ENCODE results near the gene ECE2.
A peak's percentile ranks its signal among the peaks of the same experiment; 100 is the strongest.

ECE2 gene

DNA sequence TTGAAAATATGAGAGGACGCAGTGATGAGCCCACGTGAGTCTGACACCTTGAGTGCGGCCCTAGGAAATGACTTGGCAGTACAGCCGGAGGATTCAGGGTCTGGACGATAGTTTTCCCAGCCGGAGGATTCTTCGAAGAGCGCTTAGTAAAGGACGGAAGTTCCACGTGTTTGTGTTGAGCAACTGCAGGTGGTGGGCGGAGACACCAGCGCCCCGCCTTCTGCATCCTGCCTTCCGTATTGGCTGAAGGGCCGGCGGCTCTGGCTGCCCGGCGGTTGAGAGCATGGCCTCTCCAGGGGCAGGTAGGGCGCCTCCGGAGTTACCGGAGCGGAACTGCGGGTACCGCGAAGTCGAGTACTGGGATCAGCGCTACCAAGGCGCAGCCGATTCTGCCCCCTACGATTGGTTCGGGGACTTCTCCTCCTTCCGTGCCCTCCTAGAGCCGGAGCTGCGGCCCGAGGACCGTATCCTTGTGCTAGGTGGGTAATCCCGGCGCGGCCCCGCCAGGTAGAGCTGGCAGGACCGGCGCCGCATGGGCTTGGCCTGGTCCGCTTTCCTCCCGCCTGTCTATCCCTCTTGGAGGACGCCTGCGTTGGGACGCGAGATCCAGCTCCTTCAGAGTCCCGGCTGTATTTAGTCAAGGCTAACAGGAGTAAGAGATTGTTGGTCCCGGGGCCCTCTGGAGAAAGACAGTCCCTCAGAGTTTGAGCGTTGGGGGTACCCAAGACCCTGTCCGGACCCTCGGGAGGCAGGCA lies 26.2 kb upstream of the ECE2 start, which contains the start of gene EEF1AKMT4 (continued):
- TF ChIP-seq, protein P1, sequence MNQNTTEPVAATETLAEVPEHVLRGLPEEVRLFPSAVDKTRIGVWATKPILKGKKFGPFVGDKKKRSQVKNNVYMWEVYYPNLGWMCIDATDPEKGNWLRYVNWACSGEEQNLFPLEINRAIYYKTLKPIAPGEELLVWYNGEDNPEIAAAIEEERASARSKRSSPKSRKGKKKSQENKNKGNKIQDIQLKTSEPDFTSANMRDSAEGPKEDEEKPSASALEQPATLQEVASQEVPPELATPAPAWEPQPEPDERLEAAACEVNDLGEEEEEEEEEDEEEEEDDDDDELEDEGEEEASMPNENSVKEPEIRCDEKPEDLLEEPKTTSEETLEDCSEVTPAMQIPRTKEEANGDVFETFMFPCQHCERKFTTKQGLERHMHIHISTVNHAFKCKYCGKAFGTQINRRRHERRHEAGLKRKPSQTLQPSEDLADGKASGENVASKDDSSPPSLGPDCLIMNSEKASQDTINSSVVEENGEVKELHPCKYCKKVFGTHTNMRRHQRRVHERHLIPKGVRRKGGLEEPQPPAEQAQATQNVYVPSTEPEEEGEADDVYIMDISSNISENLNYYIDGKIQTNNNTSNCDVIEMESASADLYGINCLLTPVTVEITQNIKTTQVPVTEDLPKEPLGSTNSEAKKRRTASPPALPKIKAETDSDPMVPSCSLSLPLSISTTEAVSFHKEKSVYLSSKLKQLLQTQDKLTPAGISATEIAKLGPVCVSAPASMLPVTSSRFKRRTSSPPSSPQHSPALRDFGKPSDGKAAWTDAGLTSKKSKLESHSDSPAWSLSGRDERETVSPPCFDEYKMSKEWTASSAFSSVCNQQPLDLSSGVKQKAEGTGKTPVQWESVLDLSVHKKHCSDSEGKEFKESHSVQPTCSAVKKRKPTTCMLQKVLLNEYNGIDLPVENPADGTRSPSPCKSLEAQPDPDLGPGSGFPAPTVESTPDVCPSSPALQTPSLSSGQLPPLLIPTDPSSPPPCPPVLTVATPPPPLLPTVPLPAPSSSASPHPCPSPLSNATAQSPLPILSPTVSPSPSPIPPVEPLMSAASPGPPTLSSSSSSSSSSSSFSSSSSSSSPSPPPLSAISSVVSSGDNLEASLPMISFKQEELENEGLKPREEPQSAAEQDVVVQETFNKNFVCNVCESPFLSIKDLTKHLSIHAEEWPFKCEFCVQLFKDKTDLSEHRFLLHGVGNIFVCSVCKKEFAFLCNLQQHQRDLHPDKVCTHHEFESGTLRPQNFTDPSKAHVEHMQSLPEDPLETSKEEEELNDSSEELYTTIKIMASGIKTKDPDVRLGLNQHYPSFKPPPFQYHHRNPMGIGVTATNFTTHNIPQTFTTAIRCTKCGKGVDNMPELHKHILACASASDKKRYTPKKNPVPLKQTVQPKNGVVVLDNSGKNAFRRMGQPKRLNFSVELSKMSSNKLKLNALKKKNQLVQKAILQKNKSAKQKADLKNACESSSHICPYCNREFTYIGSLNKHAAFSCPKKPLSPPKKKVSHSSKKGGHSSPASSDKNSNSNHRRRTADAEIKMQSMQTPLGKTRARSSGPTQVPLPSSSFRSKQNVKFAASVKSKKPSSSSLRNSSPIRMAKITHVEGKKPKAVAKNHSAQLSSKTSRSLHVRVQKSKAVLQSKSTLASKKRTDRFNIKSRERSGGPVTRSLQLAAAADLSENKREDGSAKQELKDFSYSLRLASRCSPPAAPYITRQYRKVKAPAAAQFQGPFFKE (tag by site-specific recombination; IDR thresholded peaks at IDR 0.05; ENCODE audit: borderline replicate concordance) = no peak
- 0 out of 2 replicates have a peak, but pooled peaks have one; percentile 12 for TF ChIP-seq ZBTB17 (tag by site-specific recombination; IDR thresholded peaks at IDR 0.05)
- TF ChIP-seq ZNF169 (tag by site-specific recombination; IDR thresholded peaks at IDR 0.05) = no peak
- TF ChIP-seq ZFP37 (tag by site-specific recombination; IDR thresholded peaks at IDR 0.05) = no peak
- no peak for TF ChIP-seq ZNF155 (tag by site-specific recombination; IDR thresholded peaks at IDR 0.05)
- TF ChIP-seq ZNF701 (tag by site-specific recombination; IDR thresholded peaks at IDR 0.05) = no peak
- TF ChIP-seq ZNF501 (tag by site-specific recombination; IDR thresholded peaks at IDR 0.05) = peak; percentile 49; the same call in 1 of the 2 replicates
- peak; percentile 69; the same call in 1 of the 2 replicates for TF ChIP-seq SP3 (tag by site-specific recombination; IDR thresholded peaks at IDR 0.05)
- no peak for TF ChIP-seq ZNF266 (tag by site-specific recombination; IDR thresholded peaks at IDR 0.05; ENCODE audit: low read depth)
- TF ChIP-seq, protein P2, sequence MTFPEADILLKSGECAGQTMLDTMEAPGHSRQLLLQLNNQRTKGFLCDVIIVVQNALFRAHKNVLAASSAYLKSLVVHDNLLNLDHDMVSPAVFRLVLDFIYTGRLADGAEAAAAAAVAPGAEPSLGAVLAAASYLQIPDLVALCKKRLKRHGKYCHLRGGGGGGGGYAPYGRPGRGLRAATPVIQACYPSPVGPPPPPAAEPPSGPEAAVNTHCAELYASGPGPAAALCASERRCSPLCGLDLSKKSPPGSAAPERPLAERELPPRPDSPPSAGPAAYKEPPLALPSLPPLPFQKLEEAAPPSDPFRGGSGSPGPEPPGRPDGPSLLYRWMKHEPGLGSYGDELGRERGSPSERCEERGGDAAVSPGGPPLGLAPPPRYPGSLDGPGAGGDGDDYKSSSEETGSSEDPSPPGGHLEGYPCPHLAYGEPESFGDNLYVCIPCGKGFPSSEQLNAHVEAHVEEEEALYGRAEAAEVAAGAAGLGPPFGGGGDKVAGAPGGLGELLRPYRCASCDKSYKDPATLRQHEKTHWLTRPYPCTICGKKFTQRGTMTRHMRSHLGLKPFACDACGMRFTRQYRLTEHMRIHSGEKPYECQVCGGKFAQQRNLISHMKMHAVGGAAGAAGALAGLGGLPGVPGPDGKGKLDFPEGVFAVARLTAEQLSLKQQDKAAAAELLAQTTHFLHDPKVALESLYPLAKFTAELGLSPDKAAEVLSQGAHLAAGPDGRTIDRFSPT (tag by site-specific recombination; IDR thresholded peaks at IDR 0.05) = peak; percentile 93
- 0 out of 2 replicates have a peak, but pooled peaks have one; percentile 47 for TF ChIP-seq BCL11A (tag by site-specific recombination; IDR thresholded peaks at IDR 0.05; ENCODE audit: low read depth)
- TF ChIP-seq KLF10 (tag by site-specific recombination; IDR thresholded peaks at IDR 0.05) = peak; percentile 65; the same call in 1 of the 2 replicates
- TF ChIP-seq HOXC10 (CRISPR knock-in tag; IDR thresholded peaks at IDR 0.05) = no peak
- no peak for TF ChIP-seq WT1 (tag by site-specific recombination; IDR thresholded peaks at IDR 0.05)
- no peak for TF ChIP-seq YY1 (tag by site-specific recombination; IDR thresholded peaks at IDR 0.05)
- TF ChIP-seq, protein P3, sequence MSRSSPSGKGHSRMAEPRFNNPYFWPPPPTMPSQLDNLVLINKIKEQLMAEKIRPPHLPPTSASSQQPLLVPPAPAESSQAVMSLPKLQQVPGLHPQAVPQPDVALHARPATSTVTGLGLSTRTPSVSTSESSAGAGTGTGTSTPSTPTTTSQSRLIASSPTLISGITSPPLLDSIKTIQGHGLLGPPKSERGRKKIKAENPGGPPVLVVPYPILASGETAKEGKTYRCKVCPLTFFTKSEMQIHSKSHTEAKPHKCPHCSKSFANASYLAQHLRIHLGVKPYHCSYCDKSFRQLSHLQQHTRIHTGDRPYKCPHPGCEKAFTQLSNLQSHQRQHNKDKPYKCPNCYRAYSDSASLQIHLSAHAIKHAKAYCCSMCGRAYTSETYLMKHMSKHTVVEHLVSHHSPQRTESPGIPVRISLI (tag by site-specific recombination; IDR thresholded peaks at IDR 0.05) = no peak
- TF ChIP-seq ZNF610 (tag by site-specific recombination; IDR thresholded peaks at IDR 0.05; ENCODE audit: borderline replicate concordance) = no peak
- peak; percentile 67; the same call in 1 of the 2 replicates for TF ChIP-seq ZNF600 (tag by site-specific recombination; IDR thresholded peaks at IDR 0.05)
- peak; percentile 29; the same call in 1 of the 2 replicates for TF ChIP-seq ZBTB48 (tag by site-specific recombination; IDR thresholded peaks at IDR 0.05)
- TF ChIP-seq ZNF404 (tag by site-specific recombination; IDR thresholded peaks at IDR 0.05) = no peak
- no peak for TF ChIP-seq ZNF433 (tag by site-specific recombination; IDR thresholded peaks at IDR 0.05; ENCODE audit: low read depth)
- TF ChIP-seq ZNF514 (tag by site-specific recombination; IDR thresholded peaks at IDR 0.05) = no peak
- no peak for TF ChIP-seq ZNF239 (tag by site-specific recombination; IDR thresholded peaks at IDR 0.05)
- TF ChIP-seq, protein P4, sequence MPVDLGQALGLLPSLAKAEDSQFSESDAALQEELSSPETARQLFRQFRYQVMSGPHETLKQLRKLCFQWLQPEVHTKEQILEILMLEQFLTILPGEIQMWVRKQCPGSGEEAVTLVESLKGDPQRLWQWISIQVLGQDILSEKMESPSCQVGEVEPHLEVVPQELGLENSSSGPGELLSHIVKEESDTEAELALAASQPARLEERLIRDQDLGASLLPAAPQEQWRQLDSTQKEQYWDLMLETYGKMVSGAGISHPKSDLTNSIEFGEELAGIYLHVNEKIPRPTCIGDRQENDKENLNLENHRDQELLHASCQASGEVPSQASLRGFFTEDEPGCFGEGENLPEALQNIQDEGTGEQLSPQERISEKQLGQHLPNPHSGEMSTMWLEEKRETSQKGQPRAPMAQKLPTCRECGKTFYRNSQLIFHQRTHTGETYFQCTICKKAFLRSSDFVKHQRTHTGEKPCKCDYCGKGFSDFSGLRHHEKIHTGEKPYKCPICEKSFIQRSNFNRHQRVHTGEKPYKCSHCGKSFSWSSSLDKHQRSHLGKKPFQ (tag by site-specific recombination; IDR thresholded peaks at IDR 0.05) = no peak
- TF ChIP-seq ZNF423 (tag by site-specific recombination; IDR thresholded peaks at IDR 0.05) = no peak
- TF ChIP-seq ZNF544 (tag by site-specific recombination; IDR thresholded peaks at IDR 0.05) = no peak
- no peak for TF ChIP-seq ZNF112 (tag by site-specific recombination; IDR thresholded peaks at IDR 0.05)
- peak; percentile 50 for TF ChIP-seq KLF16 (tag by site-specific recombination; IDR thresholded peaks at IDR 0.05)
- no peak; the same call in 1 of the 2 replicates for TF ChIP-seq IKZF3 (tag by site-specific recombination; IDR thresholded peaks at IDR 0.05)
- no peak for TF ChIP-seq GLIS1 (tag by site-specific recombination; IDR thresholded peaks at IDR 0.05)
- no peak for TF ChIP-seq YY2 (tag by site-specific recombination; IDR thresholded peaks at IDR 0.05)
- peak; percentile 84 for TF ChIP-seq ZNF660 (tag by site-specific recombination; IDR thresholded peaks at IDR 0.05)

All from HEK293 (cell line).